SIG-M5 (cell line): Measurements from ENCODE around the gene KREMEN2.
"Not testable (repeated sequence)": the region's sequence is repeated elsewhere in the genome, so short reads cannot be mapped to it uniquely, and the experiment has no call there.

Experiments
- DNase-seq: peaks from one replicate; lab custom pipeline; 2025; lab: John Stamatoyannopoulos, UW

The KREMEN2 gene, protein sequence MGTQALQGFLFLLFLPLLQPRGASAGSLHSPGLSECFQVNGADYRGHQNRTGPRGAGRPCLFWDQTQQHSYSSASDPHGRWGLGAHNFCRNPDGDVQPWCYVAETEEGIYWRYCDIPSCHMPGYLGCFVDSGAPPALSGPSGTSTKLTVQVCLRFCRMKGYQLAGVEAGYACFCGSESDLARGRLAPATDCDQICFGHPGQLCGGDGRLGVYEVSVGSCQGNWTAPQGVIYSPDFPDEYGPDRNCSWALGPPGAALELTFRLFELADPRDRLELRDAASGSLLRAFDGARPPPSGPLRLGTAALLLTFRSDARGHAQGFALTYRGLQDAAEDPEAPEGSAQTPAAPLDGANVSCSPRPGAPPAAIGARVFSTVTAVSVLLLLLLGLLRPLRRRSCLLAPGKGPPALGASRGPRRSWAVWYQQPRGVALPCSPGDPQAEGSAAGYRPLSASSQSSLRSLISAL

DNA sequence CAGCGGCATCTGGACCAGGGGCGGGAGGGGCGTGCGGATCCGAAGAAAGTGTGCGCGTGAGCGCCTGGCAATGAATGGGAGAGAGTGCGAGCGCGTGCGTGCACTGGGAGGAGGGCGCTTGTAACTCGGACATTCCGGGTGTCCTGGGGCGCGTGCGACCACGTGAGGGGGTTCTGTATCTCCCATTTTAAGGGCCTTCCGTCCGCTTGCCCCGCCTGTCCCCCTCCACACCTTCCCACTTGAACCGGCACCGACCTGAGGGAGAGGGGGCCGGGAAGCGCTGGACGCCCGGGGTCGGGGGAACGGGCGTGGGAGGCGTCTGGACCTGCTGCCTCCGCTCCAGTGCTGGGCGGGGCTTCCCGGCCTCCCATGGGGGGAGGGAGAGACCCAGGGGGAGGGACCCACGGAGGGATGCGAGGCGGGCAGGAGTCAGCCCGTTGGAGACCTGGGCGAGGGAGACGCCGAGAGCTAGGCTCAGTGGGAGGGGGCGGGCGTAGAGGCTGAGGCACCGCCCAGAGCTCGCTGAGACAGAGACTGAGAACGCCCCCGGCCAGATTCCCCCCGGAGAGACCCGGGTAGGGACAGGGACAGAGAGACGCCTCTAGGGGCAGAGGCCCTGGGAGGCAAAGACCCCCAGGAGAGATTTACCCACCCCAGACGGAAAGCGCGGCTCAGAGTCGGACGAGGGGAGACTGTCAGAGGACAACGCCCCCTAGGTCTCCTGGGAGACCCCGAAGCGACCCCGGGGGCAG, at the start of gene KREMEN2:
Gene KREMEN2, plus strand, starts transcription at position 553 of the 752 bp plus-strand sequence. CDS start 246 bp downstream, outside the sequence.
- no peak for DNase-seq

DNA sequence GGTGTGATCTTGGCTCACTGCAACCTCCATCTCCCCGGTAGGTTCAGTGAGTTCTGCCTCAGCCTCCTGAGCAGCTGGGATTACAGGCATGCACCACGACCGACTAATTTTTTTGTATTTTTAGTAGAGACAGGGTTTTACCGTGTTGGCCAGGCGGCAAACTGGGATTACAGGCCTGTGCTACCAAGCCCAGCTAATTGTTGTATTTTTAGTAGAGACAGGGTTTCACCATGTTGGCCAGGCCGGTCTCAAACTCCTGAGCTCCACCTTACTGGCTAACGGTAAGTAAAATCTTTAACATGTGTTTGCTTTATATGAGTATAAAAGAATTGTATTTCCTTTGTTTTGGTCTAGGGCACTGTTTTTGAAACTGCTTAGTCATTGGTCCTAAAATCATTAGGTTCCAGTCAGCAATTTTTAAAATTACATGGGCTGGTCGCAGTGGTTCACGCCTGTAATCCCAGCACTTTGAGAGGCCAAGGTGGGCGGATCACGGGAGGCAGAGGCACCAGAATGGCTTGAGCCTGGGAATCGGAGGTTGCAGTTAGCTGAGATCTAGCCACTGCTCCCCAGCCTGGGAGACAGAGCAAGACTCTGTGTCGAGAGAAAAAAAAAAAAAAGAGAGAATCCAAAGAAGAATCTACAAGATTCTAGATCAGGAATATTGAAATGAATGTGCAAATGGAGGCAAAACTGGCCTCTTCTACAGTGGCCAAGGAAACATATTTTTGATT, 48.7 kb upstream of the KREMEN2 start:
- no peak for DNase-seq

DNA sequence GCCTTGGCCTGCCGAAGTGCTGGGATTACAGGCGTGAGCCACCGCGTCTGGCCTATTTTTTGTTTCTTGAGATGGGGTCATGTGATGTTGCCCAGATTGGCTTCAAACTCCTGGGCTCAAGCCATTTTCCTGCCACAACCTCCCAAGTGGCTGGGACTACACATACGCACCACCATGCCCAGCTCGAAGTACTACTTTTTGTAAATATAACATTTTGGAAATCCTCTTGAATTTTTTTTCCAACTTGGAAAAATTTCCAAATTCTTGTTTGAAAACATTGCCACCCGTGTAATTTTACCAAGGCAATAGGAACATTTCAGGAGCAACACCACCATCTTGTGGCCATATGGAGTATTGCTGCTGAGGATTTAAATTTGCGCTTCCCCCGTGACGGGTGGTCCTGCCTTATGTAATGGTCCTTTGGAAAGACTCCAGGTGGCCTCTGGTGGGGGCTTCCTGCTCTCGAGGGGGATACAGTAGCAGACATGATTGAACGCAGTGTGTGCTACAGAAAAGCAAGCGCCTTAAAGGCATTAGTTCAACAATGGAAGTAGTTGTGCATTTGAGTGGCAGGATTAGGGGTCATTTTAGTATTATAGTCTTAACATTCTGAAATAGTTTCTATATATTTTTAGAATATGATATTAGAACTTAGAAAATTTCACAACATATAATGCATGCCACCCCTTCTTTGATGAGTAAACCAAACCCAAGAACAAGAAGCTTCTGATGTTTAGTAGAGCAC, 44.4 kb upstream of the KREMEN2 start:
- no peak for DNase-seq

DNA sequence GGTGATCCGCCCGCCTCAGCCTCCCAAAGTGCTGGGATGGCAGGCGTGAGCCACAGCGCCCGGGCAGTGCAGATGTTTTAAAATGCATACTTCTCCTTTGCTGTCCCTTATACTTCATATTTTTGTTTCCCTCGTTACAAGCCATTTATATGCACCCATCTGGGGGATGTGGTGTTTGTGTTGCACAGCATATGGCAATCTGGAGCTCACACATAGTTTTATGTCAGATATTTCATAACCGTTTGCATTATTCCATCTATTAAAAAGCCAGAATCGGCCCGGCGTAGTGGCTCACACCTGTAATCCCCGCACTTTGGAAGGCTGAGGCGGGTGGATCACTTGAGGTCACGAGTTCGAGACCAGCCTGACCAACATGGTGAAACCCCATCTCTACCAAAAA, 40.6 kb upstream of the KREMEN2 start:
- DNase-seq, result no peak

DNA sequence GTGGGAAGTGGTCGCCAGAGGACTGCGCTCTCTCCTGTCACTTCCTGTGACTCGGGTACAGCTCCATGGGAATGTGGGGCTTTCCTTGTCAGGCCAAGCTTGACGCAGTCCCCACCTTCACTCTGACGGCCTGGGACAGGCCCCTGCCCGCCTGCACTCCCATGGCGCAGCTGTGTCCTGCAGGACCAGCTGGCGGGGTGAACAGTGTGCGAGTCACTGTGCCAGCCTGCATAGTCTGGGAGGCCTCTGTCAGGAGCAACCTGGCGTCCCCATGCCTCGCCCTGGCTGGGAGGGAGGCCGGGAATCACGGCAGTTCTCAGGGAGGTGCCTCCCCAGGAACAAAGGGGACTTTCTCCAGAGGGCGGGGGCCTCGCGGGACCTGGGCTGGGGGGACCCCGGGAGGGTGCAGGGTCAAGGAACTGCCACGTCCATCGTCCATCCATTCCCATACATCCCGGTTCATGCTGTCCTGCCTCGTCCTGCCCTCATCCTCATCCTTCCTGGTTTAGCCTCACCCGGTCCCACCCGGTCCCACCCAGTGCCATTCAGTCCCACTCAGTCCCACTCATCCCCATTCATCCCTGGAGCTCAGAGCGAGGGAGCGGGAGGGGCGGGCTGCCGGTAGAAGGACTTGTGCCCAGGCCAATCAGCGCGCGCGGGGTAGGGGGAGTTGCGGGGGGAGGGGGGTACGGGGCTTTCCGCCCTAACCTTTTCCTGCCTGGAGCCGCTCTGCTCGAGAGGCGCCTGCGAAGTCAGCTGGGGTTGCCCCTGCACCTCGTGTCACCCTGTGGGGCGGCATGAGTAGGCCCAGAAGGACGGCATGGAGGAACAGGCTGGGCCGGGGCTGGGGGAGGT, 38.9 kb upstream of the KREMEN2 start:
- DNase-seq, result no peak

DNA sequence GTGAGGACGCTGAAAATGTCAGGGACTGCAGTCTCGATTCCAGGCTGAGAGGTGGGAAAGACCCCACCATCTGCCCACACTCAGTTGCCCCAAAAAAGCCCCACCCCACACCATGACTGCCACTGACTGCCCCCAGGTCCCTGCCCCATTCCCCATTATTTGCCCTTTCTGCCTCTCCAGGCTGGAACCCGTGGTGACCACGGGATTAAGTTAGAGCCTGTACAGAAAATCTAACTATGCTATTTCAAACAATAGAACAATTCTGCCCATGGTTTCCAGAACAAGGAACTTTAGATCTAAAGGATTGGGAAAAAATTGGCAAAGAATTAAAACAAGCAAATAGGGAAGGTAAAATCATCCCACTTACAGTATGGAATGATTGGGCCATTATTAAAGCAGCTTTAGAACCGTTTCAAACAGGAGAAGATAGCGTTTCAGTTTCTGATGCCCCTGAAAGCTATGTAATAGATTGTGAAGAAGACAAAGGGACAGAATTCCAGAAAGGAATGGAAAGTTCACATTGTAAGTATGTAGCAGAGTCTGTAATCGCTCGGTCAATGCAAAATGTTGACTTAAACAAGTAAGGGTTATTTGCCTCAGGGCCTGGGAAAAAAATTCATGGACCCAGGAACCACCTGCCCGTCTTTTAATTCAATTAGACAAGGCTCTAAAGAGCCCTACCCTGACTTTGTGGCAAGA, 38.0 kb upstream of the KREMEN2 start:
- no peak for DNase-seq

DNA sequence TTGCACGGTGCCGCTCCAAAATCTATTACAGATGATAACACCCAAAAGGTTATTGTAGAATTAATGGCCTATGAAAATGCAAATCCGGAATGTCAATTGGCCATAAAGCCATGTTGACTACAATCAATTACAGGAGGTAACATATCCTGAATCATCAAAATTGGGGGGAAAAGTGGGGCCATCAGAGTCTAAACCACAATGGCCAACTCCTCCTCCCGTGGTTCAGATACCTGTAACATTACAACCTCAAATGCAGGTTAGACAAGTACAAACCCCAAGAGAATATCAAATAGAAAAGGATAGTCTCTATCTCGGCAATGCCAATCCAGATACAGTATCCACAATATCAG, 37.5 kb upstream of the KREMEN2 start:
- DNase-seq, result no peak

DNA sequence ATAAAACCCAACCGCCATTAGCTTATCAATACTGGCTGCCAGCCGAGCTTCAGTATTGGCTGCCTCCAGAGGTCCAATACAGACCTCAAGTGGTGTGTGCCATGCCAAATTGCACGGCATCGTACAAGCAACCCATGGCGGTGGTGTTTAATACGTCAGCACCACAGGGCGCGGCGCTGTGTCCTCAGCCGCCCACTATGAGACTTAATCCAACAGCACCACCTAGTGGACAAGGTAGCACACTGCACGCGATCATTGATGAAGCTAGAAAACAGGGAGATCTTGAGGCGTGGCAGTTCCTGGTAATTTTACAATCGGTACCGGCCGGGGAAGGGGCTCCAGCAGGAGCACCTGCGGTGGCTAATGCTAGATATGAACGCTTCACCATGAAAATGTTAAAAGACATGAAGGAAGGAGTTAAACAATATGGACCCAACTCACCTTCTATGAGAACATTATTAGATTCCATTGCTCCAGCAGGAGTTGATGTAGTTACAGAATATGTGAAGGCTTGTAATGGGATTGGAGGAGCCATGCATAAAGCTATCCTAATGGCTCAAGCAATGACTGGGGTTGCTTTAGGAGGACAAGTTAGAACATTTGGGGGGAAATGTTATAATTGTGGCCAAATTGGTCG, 36.9 kb upstream of the KREMEN2 start:
- peak; percentile 16 for DNase-seq

DNA sequence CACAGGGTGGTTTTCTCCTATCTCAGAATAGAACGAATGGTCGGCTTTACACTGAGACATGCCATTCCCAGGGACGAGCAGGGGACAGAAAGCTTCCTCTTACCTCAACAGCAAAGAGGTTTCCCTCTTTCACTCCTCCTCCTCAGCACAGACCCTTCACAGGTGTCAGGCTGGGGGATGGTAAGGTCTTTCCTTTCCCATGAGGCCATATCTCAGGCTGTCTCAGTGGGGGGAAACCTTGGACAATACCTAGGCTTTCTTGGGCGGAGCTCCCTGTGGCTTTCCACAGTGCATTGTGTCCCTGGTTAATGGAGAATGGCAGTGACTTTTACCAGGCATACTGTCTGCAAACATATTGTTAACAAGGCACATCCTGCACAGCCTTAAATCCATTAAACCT, 35.9 kb upstream of the KREMEN2 start:
- DNase-seq, result not testable (repeated sequence)

DNA sequence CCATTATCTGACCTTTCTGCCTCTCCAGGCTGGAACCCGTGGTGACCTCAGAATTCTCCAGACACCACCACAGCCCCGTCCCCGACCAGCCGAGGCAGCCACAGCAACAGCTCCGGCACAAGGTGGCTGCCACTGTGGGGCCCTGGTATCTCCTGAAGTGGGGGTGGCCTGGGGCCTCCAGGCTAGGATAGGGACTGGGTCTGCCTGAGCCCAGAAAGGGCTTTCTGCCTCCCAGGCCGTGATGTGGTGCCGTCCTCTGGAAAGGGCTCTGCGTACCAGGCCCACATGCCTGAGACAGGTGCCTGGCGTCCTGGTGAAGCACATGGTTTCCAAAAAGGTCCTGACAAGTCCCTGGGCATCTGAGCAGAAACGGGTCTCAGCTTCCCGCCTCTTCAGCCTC, 35.3 kb upstream of the KREMEN2 start:
- DNase-seq, result no peak

DNA sequence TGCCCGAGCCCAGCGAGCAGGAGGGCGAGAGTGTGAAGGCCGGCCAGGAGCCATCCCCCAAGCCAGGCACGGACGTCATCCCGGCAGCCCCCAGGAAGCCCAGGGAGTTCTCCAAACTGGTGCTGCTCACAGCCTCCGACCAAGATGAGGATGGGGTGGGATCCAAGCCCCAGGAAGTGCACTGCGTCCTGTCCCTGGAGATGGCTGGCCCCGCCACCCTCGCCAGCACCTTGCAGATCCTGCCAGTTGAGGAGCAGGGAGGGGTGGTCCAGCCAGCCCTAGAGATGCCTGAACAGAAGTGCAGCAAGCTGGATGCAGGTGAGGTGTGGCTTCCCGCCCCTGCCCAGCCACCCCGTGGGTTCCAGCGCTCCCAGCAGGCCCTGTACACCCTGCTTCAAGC, 34.4 kb upstream of the KREMEN2 start:
- no peak for DNase-seq

DNA sequence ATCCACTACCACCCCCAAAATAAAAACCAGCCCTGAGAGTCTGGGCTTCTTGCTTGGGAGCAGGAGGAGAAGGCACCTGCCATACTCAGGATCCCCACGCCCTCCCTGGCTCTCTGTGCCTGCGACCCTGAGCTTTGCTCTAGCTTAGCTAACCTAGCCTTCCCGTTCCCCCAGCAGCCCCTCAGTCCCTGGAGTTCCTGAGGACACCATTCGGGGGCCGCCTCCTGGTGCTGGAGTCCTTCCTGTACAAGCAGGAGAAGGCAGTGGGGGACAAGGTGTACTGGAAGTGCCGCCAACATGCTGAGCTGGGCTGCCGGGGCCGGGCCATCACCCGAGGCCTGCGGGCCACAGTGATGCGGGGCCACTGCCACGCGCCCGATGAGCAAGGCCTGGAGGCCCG, 33.8 kb upstream of the KREMEN2 start:
- no peak for DNase-seq

DNA sequence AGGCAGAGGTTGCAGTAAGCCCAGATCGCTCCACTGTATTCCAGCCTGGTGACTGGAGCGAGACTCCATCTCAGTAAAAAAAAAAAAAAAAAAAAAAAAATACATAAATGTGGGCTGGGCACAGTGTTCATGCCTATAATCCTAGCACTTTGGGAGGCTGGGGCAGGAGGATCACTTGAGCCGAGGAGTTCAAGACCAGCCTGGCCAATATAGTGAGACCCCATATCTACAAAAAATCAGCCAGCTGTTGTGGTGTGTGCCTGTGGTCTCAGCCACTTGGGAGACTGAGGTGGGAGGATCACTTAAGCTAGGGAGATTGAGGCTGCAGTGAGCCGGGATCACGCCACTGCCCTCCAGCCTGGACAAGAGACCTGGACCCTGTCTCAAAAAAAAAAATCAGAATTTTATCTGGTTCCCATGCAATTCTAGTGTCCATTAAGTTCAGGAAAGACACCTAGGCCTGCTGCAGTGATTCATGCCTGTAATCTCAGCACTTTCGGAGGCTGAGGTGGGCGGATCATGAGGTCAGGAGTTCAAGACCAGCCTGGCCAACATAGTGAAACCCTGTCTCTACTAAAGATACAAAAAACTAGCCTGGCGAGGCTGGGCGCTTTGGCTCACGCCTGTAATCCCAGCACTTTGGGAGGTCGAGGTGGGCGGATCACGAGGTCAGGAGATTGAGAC, 32.7 kb upstream of the KREMEN2 start:
- not testable (repeated sequence) for DNase-seq

DNA sequence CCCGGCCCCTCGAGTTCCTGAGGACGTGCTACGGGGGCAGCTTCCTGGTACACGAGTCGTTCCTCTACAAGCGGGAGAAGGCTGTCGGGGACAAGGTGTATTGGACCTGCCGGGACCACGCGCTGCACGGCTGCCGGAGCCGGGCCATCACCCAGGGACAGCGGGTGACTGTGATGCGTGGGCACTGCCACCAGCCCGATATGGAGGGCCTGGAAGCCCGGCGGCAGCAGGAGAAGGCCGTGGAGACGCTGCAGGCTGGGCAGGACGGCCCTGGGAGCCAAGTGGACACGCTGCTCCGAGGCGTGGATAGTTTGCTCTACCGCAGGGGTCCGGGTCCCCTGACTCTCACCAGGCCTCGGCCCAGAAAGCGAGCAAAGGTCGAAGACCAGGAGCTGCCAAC, 30.9 kb upstream of the KREMEN2 start:
- no peak for DNase-seq

DNA sequence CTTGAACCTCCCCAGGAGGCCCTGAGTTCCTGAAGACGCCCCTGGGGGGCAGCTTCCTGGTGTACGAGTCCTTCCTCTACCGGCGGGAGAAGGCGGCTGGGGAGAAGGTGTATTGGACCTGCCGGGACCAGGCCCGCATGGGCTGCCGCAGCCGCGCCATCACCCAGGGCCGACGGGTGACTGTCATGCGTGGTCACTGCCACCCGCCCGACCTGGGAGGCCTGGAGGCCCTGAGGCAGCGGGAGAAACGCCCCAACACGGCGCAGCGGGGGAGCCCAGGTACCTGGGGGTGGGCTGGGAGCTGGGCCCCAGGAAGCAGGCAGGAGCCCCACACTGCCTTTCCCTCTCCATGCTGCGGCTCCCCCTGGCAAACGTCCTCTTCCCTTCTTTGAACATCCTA, 30.4 kb upstream of the KREMEN2 start:
- DNase-seq, result no peak

DNA sequence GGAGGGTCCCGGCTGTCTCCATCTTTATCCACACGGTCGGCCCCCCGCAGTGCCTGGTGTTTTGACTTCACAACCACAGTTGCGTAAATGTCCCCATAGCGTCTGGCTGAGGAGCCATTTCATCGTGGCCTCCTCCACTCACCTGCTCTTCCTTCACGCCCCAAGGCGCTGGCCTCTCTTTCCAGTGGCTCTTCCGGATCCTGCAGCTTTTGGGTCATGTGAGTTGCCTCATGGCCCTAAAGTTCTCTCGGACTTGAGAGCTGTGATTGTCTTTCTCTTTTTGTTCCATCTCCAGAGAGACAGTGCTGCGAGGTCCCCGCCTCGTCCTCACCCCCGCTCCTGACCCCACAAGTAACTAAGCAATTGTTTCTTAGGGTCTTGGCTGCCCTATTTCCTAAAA, 29.6 kb upstream of the KREMEN2 start:
- no peak for DNase-seq

DNA sequence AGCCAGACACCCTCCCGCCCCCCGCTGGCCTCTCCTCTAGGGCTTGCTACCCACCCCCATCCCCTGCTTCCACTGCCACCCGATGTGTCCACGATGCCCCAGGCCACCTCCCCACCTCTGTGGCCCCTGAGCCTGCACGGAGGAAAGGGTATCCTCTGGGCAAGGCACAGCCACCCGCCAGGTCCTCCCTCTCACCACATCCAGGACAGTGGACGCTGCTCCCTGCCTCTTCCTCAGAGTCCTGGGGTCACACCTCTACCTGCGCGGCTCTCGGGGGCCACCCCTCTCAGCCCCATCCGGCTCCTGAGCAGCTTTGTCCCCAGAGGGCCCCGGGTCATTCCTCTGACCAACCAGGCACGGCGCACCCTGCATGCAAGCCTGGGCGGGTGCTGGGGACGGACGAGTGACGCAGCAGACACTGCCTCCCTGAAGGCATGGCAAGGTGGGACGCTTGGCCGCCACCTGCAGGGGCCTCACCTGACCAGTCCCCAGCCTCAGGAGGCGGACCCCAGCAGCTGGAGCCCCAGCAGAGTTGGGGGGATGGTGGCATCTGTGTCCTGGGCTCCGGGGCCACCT, 27.6 kb upstream of the KREMEN2 start:
- no peak for DNase-seq

DNA sequence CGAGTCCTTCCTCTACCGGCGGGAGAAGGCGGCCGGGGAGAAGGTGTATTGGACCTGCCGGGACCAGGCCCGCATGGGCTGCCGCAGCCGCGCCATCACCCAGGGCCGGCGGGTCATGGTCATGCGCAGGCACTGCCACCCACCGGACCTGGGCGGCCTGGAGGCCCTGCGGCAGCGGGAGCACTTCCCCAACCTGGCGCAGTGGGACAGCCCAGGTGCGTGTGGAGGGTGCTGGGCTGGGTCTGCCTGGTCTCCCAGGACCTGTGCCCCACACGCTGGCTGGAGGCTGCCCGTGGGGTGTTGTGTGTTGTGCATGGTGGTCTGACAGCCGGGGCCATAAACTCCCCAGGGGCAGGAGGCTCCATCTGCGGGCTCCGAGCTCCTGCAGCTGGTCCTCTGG, 26.9 kb upstream of the KREMEN2 start:
- DNase-seq, result no peak

DNA sequence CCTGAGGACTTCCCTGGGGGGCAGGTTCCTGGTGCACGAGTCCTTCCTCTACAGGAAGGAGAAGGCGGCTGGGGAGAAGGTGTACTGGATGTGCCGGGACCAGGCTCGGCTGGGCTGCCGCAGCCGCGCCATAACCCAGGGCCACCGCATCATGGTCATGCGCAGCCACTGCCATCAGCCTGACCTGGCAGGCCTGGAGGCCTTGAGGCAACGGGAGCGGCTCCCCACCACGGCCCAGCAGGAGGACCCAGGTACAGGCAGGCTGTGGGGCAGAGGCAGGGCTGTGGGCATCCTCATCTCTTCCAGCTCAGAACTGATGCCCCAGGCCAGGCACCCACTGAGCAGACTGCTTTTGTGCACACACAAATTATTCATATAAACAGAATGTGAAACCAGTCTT, 25.9 kb upstream of the KREMEN2 start:
- no peak for DNase-seq
